VCaP (cell line): ENCODE data around the gene ANO2.
A peak's percentile ranks its signal among the peaks of the same experiment; 100 is the strongest.

Experiments used
- H3K27ac ChIP-seq: fragments of 450-650 bp; 2 replicates; pipeline ENCODE4 v1.5.1; 2017
- TF ChIP-seq, protein P1 (sequence below): fragments of 450-650 bp; conservative IDR thresholded peaks from 2 replicates; pipeline ENCODE4 v1.5.1; 2017; ENCODE audit warnings: mild to moderate bottlenecking, moderate library complexity

The ANO2 gene

DNA sequence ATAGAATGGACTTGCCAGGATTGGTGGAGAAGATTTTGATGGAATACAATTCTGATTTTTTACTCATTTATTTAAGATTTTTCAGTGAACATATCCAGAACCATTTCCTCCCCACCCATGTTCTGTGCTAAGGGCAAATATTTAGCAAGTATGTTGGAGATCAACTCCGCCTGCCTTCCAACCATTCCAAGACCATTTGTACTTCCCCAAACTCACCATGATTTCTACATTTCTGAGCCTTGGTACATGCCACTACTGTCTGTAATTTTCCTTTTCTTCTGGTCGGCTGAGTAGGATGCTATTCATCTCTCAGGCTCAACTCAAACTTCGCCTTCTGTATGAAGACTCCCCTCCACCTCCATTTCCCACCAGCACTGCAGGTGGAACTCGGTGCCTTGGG is 362.5 kb downstream of the ANO2 start:
- TF ChIP-seq, protein P1, sequence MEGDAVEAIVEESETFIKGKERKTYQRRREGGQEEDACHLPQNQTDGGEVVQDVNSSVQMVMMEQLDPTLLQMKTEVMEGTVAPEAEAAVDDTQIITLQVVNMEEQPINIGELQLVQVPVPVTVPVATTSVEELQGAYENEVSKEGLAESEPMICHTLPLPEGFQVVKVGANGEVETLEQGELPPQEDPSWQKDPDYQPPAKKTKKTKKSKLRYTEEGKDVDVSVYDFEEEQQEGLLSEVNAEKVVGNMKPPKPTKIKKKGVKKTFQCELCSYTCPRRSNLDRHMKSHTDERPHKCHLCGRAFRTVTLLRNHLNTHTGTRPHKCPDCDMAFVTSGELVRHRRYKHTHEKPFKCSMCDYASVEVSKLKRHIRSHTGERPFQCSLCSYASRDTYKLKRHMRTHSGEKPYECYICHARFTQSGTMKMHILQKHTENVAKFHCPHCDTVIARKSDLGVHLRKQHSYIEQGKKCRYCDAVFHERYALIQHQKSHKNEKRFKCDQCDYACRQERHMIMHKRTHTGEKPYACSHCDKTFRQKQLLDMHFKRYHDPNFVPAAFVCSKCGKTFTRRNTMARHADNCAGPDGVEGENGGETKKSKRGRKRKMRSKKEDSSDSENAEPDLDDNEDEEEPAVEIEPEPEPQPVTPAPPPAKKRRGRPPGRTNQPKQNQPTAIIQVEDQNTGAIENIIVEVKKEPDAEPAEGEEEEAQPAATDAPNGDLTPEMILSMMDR: no peak
- no peak overlapping the region for H3K27ac ChIP-seq

DNA sequence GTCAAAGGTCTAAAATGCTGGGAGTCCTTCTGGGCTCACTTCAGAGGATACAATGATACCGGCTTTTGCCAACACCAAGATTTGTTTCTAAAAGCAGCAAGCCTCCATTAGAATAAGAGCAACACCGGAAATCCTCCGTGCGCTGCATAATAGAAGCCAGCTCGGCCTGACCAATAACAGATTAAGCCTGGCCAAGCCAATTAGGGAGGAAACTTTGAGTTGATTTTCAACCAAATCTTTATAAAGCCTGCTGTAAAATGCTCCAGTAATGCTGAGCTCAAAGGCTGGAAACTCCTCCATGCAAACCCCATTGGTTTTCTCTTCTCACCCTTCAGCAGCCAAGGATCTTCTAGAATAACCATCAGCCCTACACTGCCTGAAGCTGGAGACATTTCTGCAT is 363.0 kb downstream of the ANO2 start:
- H3K27ac ChIP-seq: no peak overlapping the region
- TF ChIP-seq, protein P1: no peak

GRCh38 chr12:5581616-5582015 is 363.4 kb downstream of the ANO2 start:
- H3K27ac ChIP-seq: no peak overlapping the region
- TF ChIP-seq, protein P1: no peak

DNA sequence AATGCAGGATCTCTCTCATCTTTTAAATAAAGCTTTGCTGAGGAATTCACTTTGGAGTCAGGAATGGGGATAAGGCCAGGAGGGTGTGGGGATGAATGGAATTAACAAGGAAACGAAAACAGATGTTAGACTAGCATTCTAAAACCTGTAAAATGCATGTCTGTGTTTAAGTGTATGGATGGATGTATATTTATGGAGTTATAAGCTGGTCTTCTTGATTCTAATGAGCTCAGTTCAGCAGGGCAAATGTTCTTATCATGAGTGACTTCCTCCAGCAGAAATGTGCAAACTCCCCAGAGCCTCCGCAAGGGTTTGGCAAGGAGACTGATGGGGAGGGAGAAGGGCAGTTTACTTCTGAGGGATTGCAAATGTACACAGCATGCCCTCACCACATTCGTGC is 364.0 kb downstream of the ANO2 start:
- no peak overlapping the region for H3K27ac ChIP-seq
- TF ChIP-seq, protein P1: no peak

- TF ChIP-seq, protein P1: no peak
- H3K27ac ChIP-seq: no peak overlapping the region
Measured at GRCh38 chr12:5578775-5579174, 366.3 kb downstream of the ANO2 start.

GRCh38 chr12:5577741-5578140 is 367.3 kb downstream of the ANO2 start:
- TF ChIP-seq, protein P1: no peak

DNA sequence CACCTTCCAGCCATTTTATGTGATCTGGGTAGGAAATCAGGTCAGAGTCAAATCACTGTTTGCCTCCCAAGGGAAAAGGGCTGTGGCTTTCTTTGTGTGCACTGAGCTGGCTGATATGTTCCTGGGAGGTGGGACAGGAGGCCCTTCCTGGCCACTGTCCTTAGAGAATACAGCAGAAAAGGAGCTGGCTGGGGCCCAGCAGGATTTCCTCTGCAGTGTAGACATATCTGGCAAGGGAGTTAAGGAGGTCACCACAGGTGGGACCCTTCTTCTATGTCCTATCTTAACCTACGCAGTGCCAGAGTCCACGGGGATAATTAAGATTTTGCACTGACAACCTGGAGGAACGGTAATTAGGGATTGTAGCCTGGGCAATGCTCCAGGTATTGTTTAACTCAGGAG is 367.8 kb downstream of the ANO2 start:
- TF ChIP-seq, protein P1: no peak
- peak overlapping the region; percentile 77 for H3K27ac ChIP-seq

More at GRCh38 chr12:5577741-5578140, 367.3 kb downstream of the ANO2 start:
- H3K27ac ChIP-seq: peak overlapping the region; percentile 77

GRCh38 chr12:5575987-5576386 is 369.1 kb downstream of the ANO2 start:
- peak overlapping the region; percentile 77 for H3K27ac ChIP-seq
- TF ChIP-seq, protein P1: no peak
